Uterus (tissue), 2 donors: Measurements from ENCODE around the gene FAM187B.

ENCODE experiments used
- CTCF ChIP-seq, 4 experiments: fragments of 200-600 bp in 2 of 4; fragments of 450-650 bp in 2 of 4; sonication (generic) in 2 of 4; IDR thresholded peaks; one replicate each; pipeline ENCODE4 v1.5.1; 2016 to 2019; ENCODE audit warnings: antibody characterized with exemption in 4 of 4, mild to moderate bottlenecking in 2 of 4, moderate library complexity in 1 of 4
- POLR2A ChIP-seq, 2 donors: fragments of 450-650 bp; IDR thresholded peaks; one replicate each; pipeline ENCODE4 v1.6.1; 2016; ENCODE audit warnings: antibody characterized with exemption in 2 of 2, mild to moderate bottlenecking in 1 of 2, moderate library complexity in 1 of 2

GRCh38 chr19:35257113-35257461, 28.5 kb upstream of the FAM187B start:
- TF ChIP-seq CTCF (IDR thresholded peaks at IDR 0.05) (no peak), POLR2A (IDR thresholded peaks at IDR 0.05) (no peak)
